Measurements from ENCODE around the gene MARCHF2.
A peak's percentile ranks its signal among the peaks of the same experiment; 100 is the strongest.
"Not testable (repeated sequence)": the region's sequence is repeated elsewhere in the genome, so short reads cannot be mapped to it uniquely, and the experiment has no call there.

The MARCHF2 gene

DNA sequence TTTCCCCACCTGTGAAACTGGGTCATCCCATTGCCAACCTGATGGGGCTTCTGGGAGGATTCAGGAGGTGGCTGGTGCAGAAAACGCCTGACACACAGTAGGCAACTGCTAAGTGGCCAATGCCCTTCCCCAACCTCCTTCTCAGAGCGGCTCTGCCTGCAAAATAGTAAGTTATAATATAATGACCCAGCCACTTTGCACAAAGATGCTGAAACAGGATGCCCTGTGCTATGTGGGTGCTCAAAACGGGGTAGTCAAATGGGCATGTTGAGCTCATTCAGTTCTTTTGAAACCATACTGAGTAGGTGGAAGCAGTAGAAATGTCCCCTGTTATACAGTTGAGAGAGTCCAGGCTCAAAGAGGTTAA, 507 bp downstream of the MARCHF2 start:
- no peak for DNase-seq

DNA sequence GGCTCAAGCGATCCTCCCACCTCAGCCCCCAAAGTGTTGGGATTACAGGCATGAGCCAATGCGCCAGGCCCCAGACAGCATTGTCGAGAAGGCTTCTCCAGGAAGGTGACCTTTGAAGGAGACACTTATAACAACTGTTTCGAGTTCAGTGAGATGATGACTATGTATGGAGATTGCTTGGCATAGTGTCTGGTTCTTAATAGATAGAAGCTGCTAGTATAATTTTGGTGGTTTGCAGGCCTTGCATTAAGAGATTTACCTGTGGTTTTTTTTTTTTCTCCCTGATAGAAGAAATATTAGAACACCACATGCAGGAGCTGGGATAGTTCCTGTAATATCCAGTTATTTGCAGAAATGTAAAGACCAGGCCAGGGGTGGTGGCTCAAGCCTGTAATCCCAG, 3.7 kb downstream of the MARCHF2 start:
- DNase-seq = no peak

DNA sequence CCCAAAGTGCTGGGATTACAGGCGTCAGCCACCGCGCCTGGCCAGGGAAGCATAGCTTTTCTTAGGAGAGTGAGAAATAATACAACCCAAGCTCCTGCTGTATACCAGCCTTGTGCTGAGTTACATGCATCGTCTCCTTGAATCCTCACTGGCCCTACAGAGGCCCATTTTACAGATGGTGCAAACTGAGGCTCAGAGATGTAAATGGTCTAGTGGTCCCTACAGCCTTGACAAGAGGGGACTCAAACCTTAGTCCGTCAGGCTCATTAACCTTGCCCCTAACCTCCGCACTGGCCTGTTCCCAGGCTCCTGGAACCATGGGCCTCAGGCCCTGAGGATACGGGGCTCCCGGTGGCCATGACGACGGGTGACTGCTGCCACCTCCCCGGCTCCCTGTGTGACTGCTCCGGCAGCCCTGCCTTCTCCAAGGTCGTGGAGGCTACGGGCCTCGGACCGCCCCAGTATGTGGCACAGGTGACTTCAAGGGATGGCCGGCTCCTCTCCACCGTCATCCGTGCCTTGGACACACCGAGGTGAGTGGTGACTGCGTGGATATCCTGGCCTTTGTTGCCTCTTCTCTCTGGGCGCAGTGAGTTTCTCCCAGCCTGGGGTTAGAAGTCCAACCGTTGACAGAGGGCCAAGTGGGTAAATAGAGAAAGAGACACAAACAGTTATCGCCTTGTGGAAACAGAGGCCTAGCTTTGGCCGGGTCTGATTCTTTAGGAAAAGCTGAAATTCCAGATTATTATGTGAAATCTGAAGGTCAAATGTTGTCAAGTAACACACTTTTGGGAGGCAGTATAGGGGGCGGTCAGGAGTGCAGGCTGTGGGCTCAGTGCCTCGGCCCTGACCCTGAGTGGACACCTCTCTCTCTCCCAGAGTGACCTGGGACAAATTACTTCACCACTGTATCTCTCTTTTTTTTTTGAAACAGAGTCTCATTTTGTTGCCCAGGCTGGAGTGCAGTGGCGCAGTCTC, 8.7 kb downstream of the MARCHF2 start:
- DNase-seq = no peak

DNA sequence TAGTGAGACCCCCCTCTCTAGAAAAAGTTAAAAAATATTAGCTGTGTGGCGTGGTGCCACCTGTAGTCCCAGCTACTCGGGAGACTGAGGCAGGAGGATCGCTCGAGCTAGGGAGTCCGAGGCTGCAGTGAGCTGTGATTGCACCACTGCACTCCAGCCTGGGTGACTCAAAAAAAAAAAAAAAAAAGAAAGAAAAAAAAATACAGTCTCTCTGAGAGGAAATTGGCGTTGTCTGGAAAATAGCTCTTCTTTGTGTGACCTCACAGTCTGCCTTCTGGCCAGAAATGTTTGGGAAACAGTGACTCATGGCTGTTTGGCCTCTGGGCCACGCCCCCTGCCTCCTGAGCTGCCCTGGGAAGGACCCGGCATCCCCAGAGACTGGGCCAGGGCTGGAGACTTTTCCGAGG, 10.7 kb downstream of the MARCHF2 start:
- peak; percentile 25 for DNase-seq

DNA sequence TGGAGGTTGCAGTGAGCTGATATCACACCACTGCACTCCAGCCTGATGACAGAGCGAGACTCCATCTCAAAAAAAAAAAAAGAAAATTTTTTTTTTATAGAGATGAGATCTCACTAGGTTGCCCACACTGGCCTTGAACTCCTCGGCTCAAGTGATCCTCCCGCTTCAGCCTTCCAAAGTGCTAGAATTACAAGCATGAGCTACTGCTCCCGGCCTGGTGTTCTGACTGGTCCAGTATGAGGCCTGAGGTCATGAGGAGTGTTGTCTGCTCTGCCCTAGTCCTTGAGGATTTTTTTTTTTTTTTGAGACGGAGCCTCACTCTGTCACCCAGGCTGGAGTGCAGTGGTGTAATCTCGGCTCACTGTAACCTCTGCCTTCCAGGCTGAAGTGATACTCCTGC, 12.2 kb downstream of the MARCHF2 start:
- DNase-seq = not testable (repeated sequence)

DNA sequence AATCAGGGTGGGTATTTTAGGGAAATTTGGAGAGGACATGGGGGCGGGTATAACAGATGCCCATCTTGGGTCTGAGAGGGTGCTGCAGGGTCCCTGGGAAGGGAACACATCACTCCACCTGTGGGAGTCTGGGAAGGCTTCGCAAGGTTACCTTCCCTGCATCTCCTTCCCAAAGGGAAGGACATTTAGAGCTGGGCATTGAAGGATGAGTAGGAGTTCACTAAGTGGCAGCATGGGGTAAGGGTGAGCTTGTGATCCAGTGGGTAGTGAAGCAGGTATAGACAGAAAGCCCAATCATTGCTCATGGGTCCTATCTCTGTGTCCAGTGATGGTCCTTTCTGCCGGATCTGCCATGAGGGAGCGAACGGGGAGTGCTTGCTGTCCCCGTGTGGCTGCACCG, 13.2 kb downstream of the MARCHF2 start:
- no peak for DNase-seq

DNA sequence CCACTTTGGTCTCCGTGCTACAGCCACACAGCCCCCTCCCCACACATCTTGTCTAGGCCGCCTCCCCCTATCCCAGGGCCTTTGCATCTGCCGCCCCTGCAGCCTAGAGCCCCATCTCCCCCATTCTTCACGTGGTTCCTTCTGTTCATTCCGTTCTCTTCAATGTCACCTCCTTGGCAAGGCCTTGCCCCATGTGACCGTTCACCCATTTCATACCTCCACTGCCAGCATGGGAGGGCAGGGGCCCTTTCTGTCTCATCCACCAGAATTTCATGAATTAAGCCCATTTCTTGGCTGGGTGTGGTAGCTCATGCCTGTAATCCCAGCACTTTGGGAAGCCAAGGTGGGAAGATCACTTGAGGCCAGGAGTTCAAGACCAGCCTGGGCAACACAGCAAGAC, 15.9 kb downstream of the MARCHF2 start:
- no peak for DNase-seq

DNA sequence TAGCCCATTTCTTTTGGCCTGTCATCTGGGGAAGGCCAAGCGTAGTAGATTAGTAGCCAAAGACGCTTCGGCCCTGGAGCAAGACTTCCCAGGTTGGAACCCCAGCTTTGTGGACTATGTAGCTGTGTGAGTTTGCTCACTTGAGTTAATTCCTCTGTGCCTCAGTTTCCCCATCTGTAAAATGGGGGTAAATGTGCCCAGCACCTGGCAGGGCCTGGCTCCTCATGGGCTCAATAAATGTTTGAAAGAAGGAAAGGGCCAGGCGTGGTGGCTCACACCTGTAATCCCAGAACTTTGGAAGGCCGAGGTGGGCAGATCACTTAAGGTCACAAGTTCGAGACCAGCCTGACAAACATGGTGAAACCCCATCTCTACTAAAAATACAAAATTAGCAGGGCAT, 16.7 kb downstream of the MARCHF2 start:
- no peak for DNase-seq

DNA sequence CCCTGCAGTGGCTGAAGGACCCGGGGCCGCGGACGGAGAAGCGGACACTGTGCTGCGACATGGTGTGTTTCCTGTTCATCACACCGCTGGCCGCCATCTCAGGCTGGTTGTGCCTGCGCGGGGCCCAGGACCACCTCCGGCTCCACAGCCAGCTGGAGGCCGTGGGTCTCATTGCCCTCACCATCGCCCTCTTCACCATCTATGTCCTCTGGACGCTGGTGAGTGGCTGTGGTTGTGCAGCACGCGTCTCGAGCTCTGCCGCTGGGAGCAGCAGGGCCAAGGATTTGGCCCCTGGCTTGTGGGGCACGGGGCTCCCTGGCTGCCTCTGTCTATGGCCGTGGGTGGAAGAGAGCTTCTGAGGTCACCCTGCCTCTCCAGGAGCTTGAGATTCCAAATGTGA, 17.5 kb downstream of the MARCHF2 start:
- no peak for DNase-seq

DNA sequence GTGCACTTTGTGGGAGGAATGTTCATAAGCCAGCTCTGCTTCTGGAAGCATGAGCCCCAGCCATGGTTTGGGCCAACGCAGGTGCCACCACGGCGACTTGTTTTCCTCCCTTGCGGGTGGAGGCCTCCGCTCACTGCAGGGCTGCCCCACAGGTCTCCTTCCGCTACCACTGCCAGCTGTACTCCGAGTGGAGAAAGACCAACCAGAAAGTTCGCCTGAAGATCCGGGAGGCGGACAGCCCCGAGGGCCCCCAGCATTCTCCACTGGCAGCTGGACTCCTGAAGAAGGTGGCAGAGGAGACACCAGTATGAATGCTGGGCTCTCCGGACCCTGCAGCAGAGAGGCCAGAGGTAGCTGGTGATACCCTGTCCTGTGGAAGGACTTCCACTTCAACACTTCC, 25.1 kb downstream of the MARCHF2 start:
- no peak for DNase-seq

DNA sequence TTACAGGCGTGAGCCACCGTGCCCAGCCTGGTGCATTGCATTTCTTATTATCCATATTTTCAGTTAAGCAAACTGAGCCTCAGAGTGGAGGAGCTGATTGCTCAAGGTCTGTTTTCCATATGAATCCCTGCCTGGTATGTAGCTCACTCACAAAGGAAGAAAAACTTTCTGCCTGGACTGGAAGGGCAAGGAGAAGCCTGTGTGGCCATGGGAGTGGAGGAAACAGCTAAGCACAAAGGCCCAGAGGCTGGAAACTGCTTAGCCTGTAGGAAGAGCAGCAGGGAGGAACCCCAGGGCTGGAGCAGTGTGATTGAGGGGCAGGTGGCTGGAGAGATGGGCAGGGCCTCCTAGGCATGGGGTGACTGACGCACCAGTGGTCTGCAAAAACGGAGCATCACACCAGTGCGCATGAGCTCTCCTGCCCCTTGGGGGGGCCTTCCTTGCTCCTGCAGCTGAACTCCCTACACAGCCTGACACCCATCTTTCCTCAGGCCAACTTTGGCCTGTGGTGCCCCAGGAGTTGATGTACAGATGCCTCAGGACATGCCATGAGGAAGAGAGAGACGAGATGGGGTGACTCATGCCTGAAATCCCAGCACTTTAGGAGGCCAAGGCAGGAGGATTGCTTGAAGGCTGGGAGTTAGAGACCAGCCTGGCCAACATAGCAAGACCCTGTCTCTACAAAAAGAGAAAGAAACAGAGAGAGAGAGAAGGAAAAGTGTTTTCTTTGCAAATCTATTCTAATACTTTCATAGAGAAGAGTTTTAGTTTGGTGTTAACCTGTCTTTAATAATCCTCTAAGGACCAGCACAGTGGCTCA, 28.8 kb downstream of the MARCHF2 start:
- no peak for DNase-seq

DNA sequence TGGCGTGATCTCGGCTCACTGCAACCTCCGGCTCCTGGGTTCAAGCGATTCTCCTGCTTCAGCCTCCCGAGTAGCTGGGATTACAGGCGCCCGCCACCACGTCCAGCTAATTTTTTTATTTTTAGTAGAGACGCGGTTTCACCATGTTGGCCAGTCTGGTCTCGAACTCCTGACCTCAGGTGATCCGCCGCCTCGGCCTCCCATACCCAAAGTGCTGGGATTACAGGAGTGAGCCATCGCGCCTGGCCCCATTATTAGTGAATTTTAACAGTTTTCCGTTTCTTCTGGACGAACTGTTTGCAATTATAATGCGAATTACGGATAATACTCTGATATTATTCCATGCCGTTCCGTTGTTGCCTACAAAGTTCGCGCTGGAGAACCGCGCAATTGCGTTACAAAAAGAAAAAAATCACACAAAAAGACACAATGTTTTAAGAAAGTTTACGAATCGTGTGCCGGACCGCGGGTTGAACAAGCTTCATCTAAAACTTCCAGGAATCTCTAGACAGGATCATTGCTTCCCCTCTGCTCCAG, 31.1 kb downstream of the MARCHF2 start:
- not testable (repeated sequence) for DNase-seq

DNA sequence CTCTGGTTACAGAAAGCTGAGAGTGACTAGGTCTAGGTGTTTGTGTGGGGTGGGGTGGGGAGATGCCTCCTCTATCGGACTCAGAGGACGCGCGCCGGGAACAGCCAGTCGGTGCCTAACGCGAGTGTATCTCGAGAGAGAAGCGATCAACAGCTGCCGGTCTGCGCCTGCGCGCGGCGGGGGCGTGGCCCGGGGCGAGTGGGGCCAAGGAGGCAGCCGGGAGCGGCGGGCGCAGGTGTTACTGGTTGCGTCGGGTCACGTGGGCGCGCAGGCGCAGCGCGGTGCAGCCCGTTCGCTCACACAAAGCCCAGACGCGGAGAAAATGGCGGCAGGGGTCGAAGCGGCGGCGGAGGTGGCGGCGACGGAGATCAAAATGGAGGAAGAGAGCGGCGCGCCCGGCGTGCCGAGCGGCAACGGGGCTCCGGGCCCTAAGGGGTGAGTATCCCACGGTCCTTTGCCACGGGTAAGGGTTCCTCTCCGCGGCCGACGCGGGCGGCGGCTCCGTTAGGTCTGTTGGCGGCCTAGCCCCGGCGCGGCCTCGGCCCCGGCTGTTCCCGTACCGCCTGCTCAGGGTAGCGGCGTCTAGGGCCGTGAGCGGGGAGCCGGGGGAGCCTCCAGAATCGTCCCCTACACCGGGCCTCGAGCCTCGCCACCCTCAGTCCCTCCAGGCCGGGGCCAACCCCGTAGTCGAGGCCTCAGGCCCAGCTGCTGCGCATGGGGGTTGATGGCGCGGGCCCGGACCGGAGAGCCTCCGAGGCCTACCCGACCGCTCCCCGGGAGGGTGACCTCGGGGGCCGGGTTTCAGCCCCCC, 31.8 kb downstream of the MARCHF2 start, which contains the start of gene HNRNPM:
Gene HNRNPM, plus strand, starts transcription at position 299 of the 811 bp plus-strand sequence. Its CDS starts 24 bp downstream, at position 323.
- peak; percentile 97 for DNase-seq

DNA sequence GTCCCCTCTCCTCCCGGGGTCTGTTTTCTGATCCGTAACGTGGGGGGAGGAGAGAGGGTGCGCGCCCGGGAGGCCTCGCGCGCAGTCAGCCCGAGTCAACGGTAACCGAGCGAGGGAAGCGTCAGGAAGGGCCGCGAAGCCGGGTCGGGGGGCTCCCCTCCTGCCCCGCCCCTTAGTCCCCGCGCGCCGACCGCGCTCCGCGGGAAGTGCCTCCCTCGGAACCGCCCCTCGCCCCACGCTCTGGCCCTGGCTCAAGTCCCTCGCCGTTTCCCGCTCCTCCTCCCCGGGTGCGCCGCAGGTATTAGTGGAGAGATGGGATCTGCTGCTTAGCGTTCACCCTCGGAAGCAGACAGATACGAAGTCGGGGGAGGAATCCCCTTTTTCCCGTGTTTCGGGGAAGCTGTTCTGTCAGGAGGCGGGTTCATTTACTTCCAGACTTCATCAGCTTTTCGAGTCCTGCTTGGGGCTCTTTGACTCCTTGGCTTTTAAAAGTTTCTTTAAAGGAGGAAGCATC, 32.4 kb downstream of the MARCHF2 start:
- DNase-seq = no peak

DNA sequence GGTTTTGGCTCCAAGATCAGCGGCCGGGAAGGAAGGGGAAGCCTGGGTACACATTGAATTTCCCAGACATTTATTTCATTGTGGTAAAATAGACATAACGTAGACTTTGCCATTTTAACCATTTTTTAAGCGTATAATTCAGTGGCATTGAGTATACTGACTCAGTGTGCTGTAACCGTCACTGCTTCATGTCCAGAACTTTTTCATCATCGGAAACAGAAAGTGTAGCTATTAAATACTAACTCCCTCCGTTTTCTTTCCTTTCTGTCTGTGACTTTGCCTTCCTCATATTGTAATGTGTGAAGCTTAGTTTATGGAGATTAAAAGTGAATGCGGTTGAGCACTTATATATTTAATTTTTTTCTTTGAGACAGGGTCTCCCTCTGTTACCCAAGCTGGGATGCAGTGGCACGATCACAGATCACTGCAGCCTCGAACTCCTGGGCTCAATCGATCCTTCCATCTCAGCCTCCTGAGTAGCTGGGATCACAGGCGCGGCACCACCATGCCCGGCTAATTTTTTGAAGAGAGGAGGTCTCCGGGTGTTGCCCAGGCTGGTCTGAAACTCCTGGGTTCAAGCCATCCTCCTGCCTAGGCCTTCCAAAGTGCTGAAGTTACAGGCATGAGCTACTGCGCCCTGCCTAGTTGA, 33.1 kb downstream of the MARCHF2 start:
- no peak for DNase-seq

DNA sequence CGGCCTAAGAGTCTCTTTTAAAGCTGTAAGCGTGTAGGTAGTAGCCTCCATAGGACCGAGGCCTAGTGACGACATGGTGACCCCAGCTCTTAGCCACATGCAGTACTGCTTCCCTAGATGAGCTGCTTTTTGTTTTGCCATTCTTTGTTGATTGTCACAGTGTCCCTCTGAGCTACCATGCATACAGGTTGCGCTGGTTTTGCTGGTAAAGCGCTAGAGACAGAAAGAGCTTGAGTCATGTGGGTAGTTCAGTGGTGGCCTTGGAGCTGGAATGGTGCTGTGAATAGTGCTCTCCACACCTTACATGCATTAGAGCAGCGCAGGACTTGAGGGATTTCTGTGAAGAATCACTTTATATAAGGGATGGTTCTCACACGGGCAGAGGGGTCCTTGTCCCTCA, 36.7 kb downstream of the MARCHF2 start:
- DNase-seq = no peak

DNA sequence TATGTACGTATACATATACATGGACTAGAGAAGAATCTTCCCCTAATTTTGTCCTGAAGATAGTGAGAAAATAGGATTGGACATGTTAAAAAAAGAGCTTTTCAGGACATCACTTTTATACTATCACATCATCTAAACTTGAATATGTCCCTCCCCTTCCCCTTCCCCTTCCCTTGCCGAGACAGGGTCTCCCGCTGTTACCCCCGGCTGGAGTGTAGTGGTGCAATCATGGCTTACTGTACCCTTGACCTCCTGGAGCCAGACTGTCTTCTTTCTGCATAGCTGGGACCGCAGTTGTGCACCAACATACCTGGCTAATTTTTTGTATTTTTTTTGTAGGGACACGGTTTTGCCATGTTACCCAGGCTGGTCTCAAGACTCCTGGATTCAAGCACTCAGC, 38.3 kb downstream of the MARCHF2 start:
- no peak for DNase-seq

DNA sequence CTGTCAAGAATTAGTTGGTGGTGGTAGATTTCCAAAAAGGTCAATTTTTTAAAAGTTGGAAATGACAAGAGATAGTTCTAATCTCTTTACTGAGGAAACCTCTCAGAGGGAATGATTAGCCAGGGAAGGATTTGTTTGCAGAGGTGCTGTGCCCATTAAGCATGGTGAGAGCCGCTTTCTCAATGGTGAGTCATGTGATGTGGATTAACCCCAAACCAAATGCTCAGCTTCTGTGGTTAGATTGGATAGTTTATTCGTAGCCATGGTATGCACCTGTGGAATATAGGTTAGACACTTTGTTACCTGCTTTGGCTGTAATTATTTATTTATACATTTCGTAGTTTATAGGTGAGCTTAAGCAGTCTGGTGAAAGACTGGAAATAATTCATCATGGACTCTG, 38.8 kb downstream of the MARCHF2 start:
- no peak for DNase-seq

DNA sequence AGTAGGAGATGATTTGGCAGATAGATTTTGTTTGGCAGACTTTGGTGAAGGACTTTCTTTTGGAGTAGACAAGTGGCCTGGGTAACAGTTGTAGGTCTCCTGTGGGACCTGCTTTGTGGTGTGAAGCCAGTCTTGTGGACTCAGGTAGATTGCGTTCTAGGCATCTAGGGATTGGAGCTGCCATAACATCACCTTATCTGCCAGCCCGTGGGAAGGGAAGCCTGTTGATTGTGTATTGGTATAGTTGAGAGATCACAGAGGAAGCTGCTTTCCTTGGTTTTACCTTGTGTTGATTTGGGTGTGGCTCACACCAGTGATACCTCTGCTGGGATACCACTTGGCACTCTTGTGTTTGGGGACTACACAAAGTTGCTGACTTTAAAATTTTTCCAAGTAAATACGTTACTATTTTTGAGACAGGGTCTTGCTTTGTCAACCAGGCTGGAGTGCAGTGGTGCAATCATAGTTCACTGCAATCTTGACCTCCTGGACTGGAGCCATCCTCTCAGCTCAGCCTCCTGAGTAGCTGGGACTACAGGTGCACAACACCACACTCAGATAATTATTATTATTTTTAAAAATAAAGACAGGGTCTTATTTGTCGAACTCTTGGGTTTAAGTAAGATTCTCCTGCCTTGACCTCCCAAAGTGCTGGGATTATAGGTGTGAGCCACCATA, 39.5 kb downstream of the MARCHF2 start:
- DNase-seq = no peak

DNA sequence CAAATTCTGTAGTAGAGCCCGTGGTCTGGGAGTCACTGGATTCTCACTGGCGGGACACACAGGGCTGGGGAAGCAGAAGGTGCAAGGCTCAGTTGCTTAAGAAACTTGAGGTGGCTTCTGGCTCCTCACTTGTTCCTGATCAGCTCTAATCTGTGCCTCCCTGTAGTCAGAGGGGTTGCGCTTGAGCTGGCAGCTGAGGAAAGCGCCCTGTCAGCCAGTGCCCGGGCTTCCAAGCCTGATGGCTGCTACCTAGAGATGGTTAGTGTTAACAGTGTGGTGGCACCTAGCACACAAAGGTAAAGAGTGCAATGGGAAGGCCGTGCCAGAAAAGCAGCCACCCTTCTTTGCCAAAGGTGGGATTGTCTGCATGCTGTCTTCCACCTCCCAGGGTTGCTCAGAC, 40.5 kb downstream of the MARCHF2 start:
- DNase-seq = no peak

DNA sequence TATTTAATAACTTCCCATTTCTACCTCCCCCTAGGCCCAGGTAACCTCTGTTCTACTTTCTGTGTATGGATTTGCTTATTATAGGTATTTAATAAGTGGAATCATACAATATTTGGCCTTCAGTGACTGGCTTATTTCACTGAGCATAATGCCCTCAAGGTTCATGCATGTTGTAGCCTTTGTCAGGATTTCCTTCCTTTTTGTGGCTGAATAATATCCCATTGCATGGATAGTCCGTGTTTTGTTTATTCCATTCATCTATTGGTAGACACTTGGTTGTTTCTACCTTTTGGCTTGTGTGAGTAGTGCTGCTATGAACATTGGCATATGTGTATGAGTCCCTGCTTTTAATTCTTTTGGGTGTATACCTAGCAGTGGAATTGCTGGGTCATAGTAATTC, 41.1 kb downstream of the MARCHF2 start:
- DNase-seq = no peak

All from DMS 273 treated with DMSO at 0.1 percent for 48 hours (cell line).